GM23338 (cell line): Measurements from ENCODE around the gene METTL26. TPM values are rescaled to one million over a fixed set of nuclear protein-coding genes. Genes with fewer than 3 reads are reported as not detected.

ENCODE experiments used
- ATAC-seq: fragments of 200-7000 bp; cut with Tn5 transposase; 3 replicates; pipeline ENCODE4 v1.9.1; 2020
- DNase-seq: peaks from one replicate; pipeline ENCODE4 v3.0.0-alpha.2; 2015; ENCODE audit warnings: low spot score
- H2AFZ ChIP-seq: fragments of 200-600 bp; sonication (generic); 2 replicates; pipeline ENCODE4 v1.8.0; 2016; ENCODE audit warnings: antibody characterized with exemption, mild to moderate bottlenecking, moderate library complexity
- H3F3A ChIP-seq: fragments of 200-600 bp; sonication (generic); replicated peaks from 2 replicates; pipeline ENCODE4 v1.8.0; 2017; ENCODE audit warnings: antibody characterized with exemption, mixed run types, low read depth
- H3K27ac ChIP-seq: fragments of 200-600 bp; sonication (generic); 2 replicates; pipeline ENCODE4 v1.6.1; 2016; ENCODE audit warnings: low read depth
- H3K27me3 ChIP-seq: fragments of 200-600 bp; sonication (generic); 2 replicates; pipeline ENCODE4 v1.8.0; 2016; ENCODE audit warnings: mild to moderate bottlenecking, mixed run types, moderate library complexity; ENCODE audit not compliant: insufficient read depth
- H3K36me3 ChIP-seq: fragments of 200-600 bp; sonication (generic); 2 replicates; pipeline ENCODE4 v1.8.0; 2016; ENCODE audit warnings: mild to moderate bottlenecking; ENCODE audit not compliant: insufficient read depth
- H3K4me1 ChIP-seq: fragments of 200-600 bp; sonication (generic); 2 replicates; pipeline ENCODE4 v1.8.0; 2016; ENCODE audit warnings: mild to moderate bottlenecking, moderate library complexity; ENCODE audit not compliant: insufficient read depth
- H3K4me2 ChIP-seq: fragments of 200-600 bp; sonication (generic); 2 replicates; pipeline ENCODE4 v1.7.1; 2017; ENCODE audit warnings: mixed run types
- H3K4me3 ChIP-seq: fragments of 200-600 bp; sonication (generic); 2 replicates; pipeline ENCODE4 v1.6.1; 2016; ENCODE audit warnings: mixed run types
- H3K79me2 ChIP-seq: fragments of 200-600 bp; sonication (generic); replicated peaks from 2 replicates; pipeline ENCODE4 v1.8.0; 2017; ENCODE audit warnings: mild to moderate bottlenecking; ENCODE audit not compliant: insufficient read depth
- H3K9me2 ChIP-seq: fragments of 200-600 bp; sonication (generic); 2 replicates; pipeline ENCODE4 v1.8.0; 2017; ENCODE audit not compliant: insufficient read depth
- H4K20me1 ChIP-seq: fragments of 200-600 bp; sonication (generic); replicated peaks from 2 replicates; pipeline ENCODE4 v1.8.0; 2017; ENCODE audit warnings: mild to moderate bottlenecking; ENCODE audit not compliant: insufficient read depth
- H3K27ac Mint-ChIP-seq: 2 replicates; pipeline ENCODE4 v1.8.0; 2020; ENCODE audit warnings: inconsistent platforms, mild to moderate bottlenecking, moderate library complexity, mixed read lengths
- H3K27me3 Mint-ChIP-seq: 3 replicates; pipeline ENCODE4 v1.8.0; 2022; ENCODE audit warnings: low read depth, mild to moderate bottlenecking, moderate library complexity, mixed read lengths, inconsistent platforms; ENCODE audit not compliant: insufficient read depth, poor library complexity
- H3K36me3 Mint-ChIP-seq: 3 replicates; pipeline ENCODE4 v1.8.0; 2021; ENCODE audit warnings: low read depth, mild to moderate bottlenecking, inconsistent platforms, moderate library complexity, mixed read lengths
- H3K4me1 Mint-ChIP-seq: 3 replicates; pipeline ENCODE4 v1.8.0; 2020; ENCODE audit warnings: mild to moderate bottlenecking, inconsistent platforms, mixed read lengths
- H3K4me3 Mint-ChIP-seq: 3 replicates; pipeline ENCODE4 v1.8.0; 2021; ENCODE audit warnings: moderate library complexity, mild to moderate bottlenecking, inconsistent platforms, mixed read lengths
- H3K9me3 Mint-ChIP-seq: 3 replicates; pipeline ENCODE4 v1.8.0; 2020; ENCODE audit warnings: moderate library complexity, mild to moderate bottlenecking, inconsistent platforms, mixed read lengths
- CREB1 ChIP-seq: fragments of 250-450 bp; sonication (Bioruptor Pico); IDR thresholded peaks from 2 replicates; pipeline ENCODE4 v1.5.0; 2020; ENCODE audit warnings: low read depth, mild to moderate bottlenecking, moderate library complexity
- EZH2 ChIP-seq: fragments of 200-600 bp; sonication (generic); IDR thresholded peaks from one replicate; pipeline ENCODE4 v1.8.0; 2017; ENCODE audit warnings: antibody characterized with exemption, mild to moderate bottlenecking, low read depth; ENCODE audit not compliant: unreplicated experiment
- EZH2phosphoT487 ChIP-seq: fragments of 200-600 bp; sonication (generic); IDR thresholded peaks from one replicate; pipeline ENCODE4 v1.8.1; 2018; ENCODE audit warnings: antibody characterized with exemption; ENCODE audit not compliant: unreplicated experiment
- JUNB ChIP-seq: IDR thresholded peaks from one replicate; pipeline ENCODE4 v1.6.1; 2016; ENCODE audit warnings: antibody characterized with exemption; ENCODE audit not compliant: unreplicated experiment
- NANOG ChIP-seq: IDR thresholded peaks from 2 replicates; pipeline ENCODE4 v1.6.1; 2016; ENCODE audit warnings: antibody characterized with exemption, borderline replicate concordance
- POLR2AphosphoS5 ChIP-seq: IDR thresholded peaks from 2 replicates; pipeline ENCODE4 v1.6.1; 2016; ENCODE audit warnings: antibody characterized with exemption, low read depth
- STAT1 ChIP-seq: IDR thresholded peaks from one replicate; pipeline ENCODE4 v1.6.1; 2016; ENCODE audit warnings: antibody characterized with exemption; ENCODE audit not compliant: unreplicated experiment
- ZNF114 ChIP-seq: fragments of 250-450 bp; sonication (Bioruptor Pico); IDR thresholded peaks from 2 replicates; pipeline ENCODE4 v1.5.0; 2020; ENCODE audit warnings: mild to moderate bottlenecking, moderate library complexity
- ZNF331 ChIP-seq: fragments of 250-450 bp; sonication (Bioruptor Pico); IDR thresholded peaks from 2 replicates; pipeline ENCODE4 v1.5.0; 2020; ENCODE audit warnings: low read depth, mild to moderate bottlenecking, moderate library complexity
- polyA plus RNA-seq: library from polyadenylated mRNA; unstranded; fragments of >200 nt; fragmentation: Nextera tagmentation; extraction: Ambion mirVana; gene quantifications from 2 replicates; pipeline ENCODE4 v1.2.1, GENCODE V29; 2016
- total RNA-seq: library from RNA; depleted of rRNA; stranded (reverse); fragments of >200 nt; shearing (Covaris generic); gene quantifications from 2 replicates; pipeline ENCODE4 v1.2.3, GENCODE V29; 2014
- TF ChIP-seq, protein P1 (sequence below): IDR thresholded peaks from one replicate; pipeline ENCODE4 v1.6.1; 2018; ENCODE audit warnings: antibody characterized with exemption; ENCODE audit not compliant: unreplicated experiment
- TF ChIP-seq, protein P2 (sequence below): fragments of 250-450 bp; sonication (Bioruptor Pico); IDR thresholded peaks from 2 replicates; pipeline ENCODE4 v1.5.0; 2020; ENCODE audit warnings: mild to moderate bottlenecking, moderate library complexity
- TF ChIP-seq, protein P3 (sequence below), 2 experiments: fragments of 200-600 bp in 1 of 2; sonication (generic) in 1 of 2; conservative IDR thresholded peaks; 2 replicates each; pipeline versions ENCODE4 v1.5.1 to v1.6.1; 2016 to 2017; ENCODE audit warnings: antibody characterized with exemption in 2 of 2, low read depth in 2 of 2, mild to moderate bottlenecking in 2 of 2, moderate library complexity in 1 of 2
- TF ChIP-seq, protein P4 (sequence below): IDR thresholded peaks from 2 replicates; pipeline ENCODE4 v1.6.1; 2016; ENCODE audit warnings: antibody characterized with exemption

Gene METTL26
- total and polyA plus RNA-seq, 2 experiments from 2014 or later: 153 to 223 TPM

DNA sequence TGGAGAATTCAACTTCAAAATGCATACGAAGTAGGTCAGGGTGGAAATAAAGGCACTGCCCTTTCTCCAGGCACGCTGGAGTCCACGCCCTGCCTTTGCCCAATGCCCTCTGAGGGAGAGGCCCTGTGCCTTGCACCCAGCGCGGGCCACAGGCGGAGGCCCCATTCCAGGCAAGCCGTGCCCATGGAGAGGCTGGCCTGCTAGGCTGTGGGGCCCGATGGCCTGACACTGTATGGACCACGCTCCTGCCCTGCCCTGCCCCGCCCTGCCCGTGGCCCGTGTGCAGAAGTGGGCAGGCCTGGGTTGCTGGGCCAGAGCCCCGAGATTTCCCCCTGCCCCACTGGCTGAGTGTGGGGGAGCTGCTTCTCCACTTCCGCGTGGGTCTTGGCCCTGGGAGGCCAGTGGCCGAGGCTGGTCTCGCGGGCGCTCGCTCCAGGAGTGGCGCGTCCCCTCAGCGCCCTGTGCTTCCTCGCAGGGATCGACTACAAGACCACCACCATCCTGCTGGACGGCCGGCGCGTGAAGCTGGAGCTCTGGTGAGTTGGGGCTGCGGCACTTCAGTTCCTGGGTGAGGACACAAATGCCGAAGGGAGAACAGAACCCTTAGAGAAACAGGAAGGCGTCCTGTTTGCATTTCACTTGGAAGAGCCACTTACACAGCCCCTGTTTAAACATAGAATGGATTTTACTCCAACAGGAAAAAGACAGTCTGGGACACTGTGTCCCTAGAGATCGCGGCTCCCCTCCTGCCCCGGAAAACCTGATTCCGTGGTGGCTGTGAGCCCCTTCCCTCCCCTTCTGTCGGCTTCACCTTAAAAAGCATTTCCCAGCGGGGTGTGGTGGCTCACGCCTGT lies 19.1 kb downstream of the METTL26 start:
- Histone ChIP-seq H3K4me2 (no peak overlapping the region), H4K20me1 (no peaks in the 10 kb centered on the region; the same call in 1 of the 2 replicates), H3K9me2 (no peaks in the 10 kb centered on the region), H2AFZ (no peak overlapping the region), H3K36me3 (no peaks in the 10 kb centered on the region), H3K4me3 (no peak overlapping the region), H3K4me1 (no peaks in the 10 kb centered on the region), H3K79me2 (no peaks in the 10 kb centered on the region), H3F3A (peaks cover 5% of the 10 kb centered on the region; the same call in 1 of the 2 replicates), H3K27ac (no peak overlapping the region), H3K27me3 (no peaks in the 10 kb centered on the region)
- H3K9me3 Mint-ChIP-seq: peaks cover 7% of the 10 kb centered on the region; the same call in 2 of the 3 replicates
- TF ChIP-seq, protein P1, sequence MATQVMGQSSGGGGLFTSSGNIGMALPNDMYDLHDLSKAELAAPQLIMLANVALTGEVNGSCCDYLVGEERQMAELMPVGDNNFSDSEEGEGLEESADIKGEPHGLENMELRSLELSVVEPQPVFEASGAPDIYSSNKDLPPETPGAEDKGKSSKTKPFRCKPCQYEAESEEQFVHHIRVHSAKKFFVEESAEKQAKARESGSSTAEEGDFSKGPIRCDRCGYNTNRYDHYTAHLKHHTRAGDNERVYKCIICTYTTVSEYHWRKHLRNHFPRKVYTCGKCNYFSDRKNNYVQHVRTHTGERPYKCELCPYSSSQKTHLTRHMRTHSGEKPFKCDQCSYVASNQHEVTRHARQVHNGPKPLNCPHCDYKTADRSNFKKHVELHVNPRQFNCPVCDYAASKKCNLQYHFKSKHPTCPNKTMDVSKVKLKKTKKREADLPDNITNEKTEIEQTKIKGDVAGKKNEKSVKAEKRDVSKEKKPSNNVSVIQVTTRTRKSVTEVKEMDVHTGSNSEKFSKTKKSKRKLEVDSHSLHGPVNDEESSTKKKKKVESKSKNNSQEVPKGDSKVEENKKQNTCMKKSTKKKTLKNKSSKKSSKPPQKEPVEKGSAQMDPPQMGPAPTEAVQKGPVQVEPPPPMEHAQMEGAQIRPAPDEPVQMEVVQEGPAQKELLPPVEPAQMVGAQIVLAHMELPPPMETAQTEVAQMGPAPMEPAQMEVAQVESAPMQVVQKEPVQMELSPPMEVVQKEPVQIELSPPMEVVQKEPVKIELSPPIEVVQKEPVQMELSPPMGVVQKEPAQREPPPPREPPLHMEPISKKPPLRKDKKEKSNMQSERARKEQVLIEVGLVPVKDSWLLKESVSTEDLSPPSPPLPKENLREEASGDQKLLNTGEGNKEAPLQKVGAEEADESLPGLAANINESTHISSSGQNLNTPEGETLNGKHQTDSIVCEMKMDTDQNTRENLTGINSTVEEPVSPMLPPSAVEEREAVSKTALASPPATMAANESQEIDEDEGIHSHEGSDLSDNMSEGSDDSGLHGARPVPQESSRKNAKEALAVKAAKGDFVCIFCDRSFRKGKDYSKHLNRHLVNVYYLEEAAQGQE: no peak
- TF ChIP-seq, protein P2, sequence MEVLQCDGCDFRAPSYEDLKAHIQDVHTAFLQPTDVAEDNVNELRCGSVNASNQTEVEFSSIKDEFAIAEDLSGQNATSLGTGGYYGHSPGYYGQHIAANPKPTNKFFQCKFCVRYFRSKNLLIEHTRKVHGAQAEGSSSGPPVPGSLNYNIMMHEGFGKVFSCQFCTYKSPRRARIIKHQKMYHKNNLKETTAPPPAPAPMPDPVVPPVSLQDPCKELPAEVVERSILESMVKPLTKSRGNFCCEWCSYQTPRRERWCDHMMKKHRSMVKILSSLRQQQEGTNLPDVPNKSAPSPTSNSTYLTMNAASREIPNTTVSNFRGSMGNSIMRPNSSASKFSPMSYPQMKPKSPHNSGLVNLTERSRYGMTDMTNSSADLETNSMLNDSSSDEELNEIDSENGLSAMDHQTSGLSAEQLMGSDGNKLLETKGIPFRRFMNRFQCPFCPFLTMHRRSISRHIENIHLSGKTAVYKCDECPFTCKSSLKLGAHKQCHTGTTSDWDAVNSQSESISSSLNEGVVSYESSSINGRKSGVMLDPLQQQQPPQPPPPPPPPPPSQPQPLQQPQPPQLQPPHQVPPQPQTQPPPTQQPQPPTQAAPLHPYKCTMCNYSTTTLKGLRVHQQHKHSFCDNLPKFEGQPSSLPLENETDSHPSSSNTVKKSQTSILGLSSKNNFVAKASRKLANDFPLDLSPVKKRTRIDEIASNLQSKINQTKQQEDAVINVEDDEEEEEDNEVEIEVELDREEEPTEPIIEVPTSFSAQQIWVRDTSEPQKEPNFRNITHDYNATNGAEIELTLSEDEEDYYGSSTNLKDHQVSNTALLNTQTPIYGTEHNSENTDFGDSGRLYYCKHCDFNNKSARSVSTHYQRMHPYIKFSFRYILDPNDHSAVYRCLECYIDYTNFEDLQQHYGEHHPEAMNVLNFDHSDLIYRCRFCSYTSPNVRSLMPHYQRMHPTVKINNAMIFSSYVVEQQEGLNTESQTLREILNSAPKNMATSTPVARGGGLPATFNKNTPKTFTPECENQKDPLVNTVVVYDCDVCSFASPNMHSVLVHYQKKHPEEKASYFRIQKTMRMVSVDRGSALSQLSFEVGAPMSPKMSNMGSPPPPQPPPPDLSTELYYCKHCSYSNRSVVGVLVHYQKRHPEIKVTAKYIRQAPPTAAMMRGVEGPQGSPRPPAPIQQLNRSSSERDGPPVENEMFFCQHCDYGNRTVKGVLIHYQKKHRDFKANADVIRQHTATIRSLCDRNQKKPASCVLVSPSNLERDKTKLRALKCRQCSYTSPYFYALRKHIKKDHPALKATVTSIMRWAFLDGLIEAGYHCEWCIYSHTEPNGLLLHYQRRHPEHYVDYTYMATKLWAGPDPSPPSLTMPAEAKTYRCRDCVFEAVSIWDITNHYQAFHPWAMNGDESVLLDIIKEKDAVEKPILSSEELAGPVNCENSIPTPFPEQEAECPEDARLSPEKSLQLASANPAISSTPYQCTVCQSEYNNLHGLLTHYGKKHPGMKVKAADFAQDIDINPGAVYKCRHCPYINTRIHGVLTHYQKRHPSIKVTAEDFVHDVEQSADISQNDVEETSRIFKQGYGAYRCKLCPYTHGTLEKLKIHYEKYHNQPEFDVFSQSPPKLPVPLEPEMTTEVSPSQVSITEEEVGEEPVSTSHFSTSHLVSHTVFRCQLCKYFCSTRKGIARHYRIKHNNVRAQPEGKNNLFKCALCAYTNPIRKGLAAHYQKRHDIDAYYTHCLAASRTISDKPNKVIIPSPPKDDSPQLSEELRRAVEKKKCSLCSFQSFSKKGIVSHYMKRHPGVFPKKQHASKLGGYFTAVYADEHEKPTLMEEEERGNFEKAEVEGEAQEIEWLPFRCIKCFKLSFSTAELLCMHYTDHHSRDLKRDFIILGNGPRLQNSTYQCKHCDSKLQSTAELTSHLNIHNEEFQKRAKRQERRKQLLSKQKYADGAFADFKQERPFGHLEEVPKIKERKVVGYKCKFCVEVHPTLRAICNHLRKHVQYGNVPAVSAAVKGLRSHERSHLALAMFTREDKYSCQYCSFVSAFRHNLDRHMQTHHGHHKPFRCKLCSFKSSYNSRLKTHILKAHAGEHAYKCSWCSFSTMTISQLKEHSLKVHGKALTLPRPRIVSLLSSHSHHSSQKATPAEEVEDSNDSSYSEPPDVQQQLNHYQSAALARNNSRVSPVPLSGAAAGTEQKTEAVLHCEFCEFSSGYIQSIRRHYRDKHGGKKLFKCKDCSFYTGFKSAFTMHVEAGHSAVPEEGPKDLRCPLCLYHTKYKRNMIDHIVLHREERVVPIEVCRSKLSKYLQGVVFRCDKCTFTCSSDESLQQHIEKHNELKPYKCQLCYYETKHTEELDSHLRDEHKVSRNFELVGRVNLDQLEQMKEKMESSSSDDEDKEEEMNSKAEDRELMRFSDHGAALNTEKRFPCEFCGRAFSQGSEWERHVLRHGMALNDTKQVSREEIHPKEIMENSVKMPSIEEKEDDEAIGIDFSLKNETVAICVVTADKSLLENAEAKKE (CRISPR knock-in tag): no peak
- TF ChIP-seq EZH2phosphoT487: no peak
- no peak for TF ChIP-seq ZNF114
- TF ChIP-seq STAT1: no peak
- TF ChIP-seq EZH2: no peak
- no peak for TF ChIP-seq CREB1 (CRISPR knock-in tag)
- TF ChIP-seq POLR2AphosphoS5: no peak
- TF ChIP-seq, protein P3, sequence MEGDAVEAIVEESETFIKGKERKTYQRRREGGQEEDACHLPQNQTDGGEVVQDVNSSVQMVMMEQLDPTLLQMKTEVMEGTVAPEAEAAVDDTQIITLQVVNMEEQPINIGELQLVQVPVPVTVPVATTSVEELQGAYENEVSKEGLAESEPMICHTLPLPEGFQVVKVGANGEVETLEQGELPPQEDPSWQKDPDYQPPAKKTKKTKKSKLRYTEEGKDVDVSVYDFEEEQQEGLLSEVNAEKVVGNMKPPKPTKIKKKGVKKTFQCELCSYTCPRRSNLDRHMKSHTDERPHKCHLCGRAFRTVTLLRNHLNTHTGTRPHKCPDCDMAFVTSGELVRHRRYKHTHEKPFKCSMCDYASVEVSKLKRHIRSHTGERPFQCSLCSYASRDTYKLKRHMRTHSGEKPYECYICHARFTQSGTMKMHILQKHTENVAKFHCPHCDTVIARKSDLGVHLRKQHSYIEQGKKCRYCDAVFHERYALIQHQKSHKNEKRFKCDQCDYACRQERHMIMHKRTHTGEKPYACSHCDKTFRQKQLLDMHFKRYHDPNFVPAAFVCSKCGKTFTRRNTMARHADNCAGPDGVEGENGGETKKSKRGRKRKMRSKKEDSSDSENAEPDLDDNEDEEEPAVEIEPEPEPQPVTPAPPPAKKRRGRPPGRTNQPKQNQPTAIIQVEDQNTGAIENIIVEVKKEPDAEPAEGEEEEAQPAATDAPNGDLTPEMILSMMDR (conservative IDR thresholded peaks at IDR 0.05; ENCODE audit: low read depth in 2 of 2): no peak
- no peak for TF ChIP-seq JUNB
- TF ChIP-seq, protein P4, sequence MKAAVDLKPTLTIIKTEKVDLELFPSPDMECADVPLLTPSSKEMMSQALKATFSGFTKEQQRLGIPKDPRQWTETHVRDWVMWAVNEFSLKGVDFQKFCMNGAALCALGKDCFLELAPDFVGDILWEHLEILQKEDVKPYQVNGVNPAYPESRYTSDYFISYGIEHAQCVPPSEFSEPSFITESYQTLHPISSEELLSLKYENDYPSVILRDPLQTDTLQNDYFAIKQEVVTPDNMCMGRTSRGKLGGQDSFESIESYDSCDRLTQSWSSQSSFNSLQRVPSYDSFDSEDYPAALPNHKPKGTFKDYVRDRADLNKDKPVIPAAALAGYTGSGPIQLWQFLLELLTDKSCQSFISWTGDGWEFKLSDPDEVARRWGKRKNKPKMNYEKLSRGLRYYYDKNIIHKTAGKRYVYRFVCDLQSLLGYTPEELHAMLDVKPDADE: no peak
- no peak for TF ChIP-seq NANOG
- no peak for TF ChIP-seq ZNF331 (CRISPR knock-in tag)
- peaks cover 13% of the 10 kb centered on the region; the same call in 2 of the 3 replicates for H3K36me3 Mint-ChIP-seq
- ATAC-seq (no peak), DNase-seq (no peak)
- peaks cover 14% of the 10 kb centered on the region for H3K27me3 Mint-ChIP-seq
- H3K4me1 Mint-ChIP-seq: peaks cover 6% of the 10 kb centered on the region; the same call in 2 of the 3 replicates
- H3K27ac Mint-ChIP-seq: no peak overlapping the region
- no peak overlapping the region for H3K4me3 Mint-ChIP-seq
